Measurements from ENCODE around the gene CSF2. TPM values are rescaled to one million over a fixed set of nuclear protein-coding genes. Genes with fewer than 3 reads are reported as not detected.

CSF2 gene
- polyA plus RNA-seq, 1 donor: not detected

DNA sequence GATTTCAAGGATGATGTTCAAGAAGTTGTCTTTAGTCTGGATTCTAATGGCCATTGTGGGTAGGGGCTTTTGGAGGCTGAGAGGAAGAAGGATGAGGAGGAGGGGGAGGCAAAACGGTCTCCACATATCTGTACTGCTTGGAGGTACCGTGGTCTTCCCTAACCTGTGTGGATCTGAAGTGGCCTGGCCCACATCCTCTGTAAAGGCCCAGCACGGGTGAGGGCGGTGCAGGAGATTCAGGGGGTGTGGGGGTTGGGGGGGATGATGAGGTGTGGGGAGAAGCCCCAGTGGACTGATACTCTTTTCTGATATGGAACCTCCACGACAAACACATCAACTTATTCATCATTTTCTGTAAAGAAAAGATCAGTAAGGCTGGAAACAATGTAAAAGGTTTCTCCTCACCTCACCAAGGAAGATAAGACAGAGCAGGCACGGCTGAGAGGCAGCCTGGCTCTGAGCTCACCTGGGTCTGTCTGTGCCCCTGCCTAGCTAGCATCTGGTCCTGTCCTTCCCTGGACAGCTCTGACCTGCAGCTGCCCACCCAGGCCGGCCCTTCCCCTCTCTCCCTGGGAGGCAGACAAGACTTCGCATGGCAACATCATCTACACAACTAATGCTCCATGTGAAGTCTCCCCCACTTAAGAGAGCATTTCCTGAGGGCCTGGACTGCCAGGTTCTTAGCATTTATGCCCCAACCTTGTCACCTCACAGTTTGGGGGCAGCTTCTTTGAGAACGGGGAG lies 18.7 kb upstream of the CSF2 start:
- no peak for DNase-seq (ENCODE audit: low read depth)

DNA sequence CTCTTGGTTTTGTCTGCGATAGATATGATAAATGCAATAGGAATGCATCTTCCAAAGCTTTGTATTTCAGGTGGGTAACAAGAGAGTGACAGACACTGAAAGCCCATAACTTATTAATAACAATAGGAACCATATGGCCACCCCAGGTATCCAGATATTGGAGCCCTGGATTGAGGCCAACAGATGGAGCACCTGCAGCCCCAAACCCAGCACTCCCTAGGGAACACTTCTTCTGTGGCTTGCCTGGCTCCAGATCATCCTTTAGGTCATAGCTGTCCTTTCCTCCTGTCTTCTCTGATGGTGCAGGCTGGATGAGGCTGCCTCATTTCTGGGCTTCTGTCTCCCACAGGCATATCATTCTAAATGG lies 18.2 kb upstream of the CSF2 start:
- no peak for DNase-seq (ENCODE audit: low read depth)

DNA sequence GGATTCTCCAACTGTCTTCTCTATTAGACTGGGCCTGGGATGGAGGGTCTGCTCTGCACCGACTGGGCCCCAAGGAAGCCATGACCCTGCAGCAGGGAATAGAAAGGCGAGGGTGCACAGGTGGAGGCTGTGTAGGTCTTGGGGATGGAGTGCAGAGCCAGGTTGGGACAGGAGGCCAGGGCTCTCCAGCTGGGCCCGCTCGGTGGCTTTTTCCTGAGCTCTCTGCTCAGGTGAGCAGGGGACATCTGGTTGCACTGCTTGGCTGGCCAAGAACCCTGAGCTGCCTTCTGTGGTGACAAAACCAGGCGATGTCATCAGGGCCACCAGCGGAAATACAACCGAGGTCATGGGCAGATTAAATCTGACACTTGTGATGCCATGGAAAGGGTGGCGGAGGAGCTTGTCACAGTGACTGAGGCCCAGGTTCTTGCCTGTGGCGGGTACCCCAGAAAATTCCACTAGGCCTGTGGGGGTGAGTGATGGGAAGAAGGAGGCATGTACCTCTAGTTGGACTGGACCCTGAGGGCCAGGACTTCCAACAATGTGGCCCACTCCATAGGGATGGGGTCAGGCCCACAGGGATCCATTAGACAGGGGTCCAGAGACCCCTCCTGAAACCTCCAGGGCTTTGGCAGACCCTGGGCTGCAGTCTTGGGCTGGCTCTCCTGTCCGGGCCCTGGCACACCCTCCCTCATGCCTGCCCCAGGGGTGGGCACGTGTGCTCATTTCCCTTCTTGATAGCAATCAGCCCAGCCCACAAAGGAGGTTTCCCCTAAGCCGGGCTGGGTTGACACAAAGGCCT lies 17.6 kb upstream of the CSF2 start:
- DNase-seq (ENCODE audit: low read depth): no peak

DNA sequence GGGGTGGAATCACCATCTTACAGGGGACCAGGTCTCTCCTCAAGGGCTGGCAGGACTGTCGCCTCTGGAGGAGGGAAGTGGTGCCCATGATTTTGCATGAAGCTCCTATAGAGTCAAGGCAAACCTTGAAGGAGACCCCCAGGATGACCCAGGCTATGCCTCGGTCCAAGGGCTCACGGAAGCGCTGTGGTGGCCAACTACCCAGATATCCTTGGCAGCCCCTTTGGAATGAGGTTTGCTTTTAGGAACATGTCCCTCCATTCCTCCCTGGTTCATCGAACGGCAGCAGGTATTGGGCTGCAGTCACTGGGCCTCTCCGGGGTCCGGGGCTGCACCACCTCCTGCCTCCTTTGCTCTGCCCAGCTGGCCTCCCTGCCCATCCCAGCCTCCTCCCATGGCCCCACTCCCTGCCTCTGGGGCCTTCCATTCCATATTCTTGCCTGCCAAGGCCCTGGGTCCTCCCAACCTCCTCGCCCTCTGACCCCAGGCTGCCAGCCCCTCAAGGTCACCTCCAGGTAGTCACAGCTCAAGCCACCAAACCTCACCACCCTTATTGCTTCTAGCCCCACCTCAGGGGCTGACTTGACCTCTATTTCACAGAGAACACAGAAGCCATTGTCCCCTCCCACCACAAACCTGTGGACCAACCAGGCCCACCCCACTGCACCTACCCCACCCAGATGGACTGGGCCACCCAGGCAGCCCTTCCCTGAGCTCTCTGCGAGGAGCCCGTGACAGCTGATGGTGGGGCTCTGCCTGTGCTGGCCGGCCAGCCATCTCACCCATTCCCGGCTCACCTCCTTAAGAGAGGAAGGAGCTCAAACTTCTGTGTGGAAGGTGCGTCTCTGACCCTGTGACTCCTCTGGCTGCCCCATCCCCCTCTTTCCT lies 16.7 kb upstream of the CSF2 start:
- no peak for DNase-seq (ENCODE audit: low read depth)

DNA sequence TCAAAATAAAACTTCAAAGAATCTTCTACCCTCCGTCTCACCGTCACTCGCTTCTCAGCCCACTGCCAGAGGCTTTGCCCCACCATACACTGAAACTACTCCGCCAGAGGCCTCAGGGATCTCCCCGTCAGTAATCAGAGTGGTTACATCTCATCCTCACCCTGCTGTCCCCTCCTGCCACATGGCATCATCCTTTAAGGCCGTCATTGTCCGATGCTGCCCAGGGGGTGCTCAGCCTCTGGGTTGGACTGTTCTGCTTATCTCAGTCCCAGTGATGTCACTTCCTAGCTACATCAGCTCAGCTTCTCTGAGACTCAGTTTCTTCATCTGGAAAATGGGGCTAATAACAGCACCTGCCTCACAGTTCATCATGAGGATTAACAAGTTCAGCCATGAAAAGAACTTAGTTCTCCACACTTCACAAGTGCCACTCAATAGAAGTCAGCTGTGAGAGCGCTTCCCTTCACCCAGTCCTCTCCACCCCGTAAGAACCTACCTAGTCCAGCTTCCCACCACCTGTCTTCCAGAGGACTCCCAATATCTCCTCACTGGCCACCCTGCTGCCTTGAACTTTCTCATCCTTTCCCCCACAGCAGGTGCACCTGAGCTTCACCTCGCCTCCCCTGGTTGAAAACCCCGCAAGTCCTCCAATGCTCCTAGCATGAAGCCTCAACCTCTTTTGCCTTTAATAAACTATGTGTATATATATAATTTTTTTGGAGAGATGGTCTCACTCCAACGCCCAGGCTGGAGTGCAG lies 15.9 kb upstream of the CSF2 start:
- DNase-seq (ENCODE audit: low read depth): no peak

DNA sequence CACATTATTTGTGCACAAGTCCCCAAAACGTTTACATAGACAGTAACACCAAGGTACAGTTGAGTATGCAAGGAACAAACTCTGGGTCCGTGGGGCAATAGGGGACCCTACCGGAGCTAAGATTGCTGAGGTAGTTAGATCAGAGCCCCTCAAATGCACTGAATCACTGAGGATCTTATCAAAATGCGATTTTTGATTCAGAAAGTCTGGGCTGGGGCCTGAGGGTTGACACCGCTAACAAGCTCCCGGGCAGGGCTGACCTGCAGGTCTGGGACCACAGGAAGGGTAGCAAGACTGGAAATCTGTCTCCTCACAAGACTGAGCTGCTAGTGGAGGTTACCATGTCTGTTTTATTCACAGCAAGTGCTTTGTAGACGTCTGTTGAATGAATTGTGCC lies 14.9 kb upstream of the CSF2 start:
- no peak for DNase-seq (ENCODE audit: low read depth)

DNA sequence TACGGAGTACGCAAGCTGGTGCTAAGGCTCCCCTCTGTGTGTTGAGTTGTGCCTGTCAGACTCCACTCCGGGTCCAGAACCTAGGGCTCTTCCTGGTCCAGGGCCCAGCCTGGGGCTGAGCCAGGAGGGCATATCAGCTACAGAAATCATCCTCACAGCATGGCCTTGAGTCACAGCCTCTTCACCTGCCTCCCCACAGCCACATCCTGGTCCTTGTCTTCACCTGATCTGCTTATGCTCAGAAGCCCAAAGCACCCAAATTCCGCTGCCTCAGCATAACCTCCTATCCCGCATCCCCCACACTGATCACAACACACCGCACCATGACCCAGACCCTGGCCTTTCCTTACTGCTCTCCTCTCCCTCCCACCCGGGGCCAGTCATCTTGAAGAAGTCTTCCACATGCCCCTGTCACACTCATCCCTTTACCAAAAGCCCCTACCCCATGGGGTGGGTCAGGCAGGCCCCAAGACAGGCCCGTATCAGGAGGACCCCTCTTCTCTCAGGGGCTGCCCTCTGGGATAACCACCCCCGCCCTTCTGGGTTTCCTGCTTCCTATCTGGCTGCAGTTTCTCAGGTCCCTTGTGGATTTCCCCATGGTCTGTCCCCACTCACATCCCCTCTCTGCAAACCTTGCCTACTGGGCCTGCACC lies 14.4 kb upstream of the CSF2 start:
- DNase-seq (ENCODE audit: low read depth): no peak

DNA sequence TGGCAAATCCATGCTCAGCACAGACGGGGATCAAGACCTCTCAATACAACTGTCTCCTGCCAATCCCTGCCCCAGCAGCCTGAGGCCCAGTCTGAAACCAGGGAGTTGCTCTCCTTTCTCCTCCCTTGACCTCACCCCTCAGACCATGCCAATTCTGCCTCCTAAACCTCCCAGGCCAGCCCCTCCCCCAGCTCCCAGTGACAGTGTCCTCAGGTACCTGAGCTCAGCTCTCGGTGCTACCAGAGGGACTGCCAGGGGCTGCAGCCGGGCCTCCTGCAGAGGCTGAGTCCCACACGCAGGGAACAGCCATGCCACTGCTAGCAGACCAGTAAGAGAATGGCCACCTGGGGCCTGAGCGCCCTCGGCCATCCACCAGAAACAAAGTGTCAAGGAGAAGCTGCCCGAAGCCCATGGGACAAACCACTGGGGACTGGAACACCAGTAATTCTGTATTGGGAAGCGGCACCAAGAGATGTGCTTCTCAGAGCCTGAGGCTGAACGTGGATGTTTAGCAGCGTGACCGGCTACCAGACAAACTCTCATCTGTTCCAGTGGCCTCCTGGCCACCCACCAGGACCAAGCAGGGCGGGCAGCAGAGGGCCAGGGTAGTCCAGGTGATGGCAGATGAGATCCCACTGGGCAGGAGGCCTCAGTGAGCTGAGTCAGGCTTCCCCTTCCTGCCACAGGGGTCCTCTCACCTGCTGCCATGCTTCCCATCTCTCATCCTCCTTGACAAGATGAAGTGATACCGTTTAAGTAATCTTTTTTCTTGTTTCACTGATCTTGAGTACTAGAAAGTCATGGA lies 13.7 kb upstream of the CSF2 start:
- DNase-seq (ENCODE audit: low read depth): no peak

DNA sequence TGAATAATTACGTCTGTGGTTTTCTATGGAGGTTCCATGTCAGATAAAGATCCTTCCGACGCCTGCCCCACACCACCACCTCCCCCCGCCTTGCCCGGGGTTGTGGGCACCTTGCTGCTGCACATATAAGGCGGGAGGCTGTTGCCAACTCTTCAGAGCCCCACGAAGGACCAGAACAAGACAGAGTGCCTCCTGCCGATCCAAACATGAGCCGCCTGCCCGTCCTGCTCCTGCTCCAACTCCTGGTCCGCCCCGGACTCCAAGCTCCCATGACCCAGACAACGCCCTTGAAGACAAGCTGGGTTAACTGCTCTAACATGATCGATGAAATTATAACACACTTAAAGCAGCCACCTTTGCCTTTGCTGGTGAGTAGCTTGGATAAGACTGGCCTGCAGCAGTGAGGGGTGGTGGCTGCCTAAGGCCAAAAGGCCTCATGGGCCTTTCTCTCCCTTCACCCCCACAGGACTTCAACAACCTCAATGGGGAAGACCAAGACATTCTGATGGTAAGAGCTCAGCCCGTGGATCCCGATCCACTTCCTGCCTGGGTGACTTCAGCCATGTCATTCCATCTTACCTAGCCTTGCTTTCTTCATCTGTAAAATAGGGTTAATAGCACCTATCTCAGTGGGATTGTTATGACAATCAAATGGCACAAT lies 13.0 kb upstream of the CSF2 start, which contains the start of gene IL3:
IL3 (plus strand) TSS at position 155 of the 661 bp plus-strand sequence; CDS start at position 207, 52 bp downstream.
- no peak for DNase-seq (ENCODE audit: low read depth)

DNA sequence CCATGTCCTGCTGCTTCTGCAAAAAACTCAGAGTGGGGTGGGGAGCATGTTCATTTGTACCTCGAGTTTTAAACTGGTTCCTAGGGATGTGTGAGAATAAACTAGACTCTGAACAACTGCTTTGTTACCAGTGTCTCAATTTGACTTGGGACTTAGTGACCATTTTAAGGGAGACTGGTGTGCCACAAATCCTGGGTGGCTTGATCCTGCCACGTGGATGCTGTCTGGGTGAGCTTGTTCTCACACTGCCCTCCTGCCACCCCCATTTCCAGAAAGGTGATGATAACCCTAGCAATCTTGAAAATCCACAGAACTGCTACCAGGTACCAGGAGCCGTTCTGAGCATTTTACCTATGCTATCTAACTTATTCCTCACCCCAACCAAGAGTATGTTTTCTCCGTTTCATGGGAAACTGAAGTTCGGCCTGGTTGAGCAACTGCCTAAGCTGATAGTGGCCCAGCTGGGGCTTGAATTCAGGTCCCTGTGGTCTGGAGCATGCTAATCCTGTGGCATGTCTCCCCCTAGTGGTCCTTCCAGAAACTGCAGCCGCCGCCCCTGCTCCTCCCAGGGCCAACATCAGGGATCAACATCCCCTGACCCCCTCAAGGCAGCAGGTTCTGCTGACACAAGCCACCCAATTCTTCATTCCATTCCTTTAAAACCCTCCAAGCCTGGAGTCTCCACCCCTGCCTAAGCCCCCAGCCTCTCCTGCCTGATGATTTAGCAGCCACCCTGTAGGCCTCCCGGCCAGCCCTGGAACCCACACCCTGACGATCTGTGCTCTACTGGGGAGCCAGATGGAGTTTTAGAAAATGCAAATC lies 10.3 kb upstream of the CSF2 start:
- DNase-seq (ENCODE audit: low read depth): no peak

DNA sequence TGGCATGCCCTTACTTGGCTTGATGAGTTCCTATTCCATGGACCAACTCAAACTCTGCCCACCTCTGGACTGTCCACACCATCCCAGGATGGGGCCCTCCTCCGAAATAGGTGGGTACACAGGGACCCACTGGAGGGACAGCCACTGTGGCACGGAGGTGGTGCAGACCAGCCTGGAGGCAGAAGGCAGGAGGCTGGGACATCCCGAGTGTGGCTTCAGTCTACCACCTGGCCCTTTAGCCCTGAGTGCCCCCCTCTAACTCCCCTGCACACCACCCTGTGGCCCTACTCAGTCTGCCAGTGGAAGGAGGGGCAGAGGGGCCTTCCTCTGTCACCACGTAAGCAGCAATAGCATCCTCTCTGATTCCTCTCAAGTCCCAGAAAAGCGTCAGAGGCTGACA lies 9.4 kb upstream of the CSF2 start:
- DNase-seq (ENCODE audit: low read depth): no peak

DNA sequence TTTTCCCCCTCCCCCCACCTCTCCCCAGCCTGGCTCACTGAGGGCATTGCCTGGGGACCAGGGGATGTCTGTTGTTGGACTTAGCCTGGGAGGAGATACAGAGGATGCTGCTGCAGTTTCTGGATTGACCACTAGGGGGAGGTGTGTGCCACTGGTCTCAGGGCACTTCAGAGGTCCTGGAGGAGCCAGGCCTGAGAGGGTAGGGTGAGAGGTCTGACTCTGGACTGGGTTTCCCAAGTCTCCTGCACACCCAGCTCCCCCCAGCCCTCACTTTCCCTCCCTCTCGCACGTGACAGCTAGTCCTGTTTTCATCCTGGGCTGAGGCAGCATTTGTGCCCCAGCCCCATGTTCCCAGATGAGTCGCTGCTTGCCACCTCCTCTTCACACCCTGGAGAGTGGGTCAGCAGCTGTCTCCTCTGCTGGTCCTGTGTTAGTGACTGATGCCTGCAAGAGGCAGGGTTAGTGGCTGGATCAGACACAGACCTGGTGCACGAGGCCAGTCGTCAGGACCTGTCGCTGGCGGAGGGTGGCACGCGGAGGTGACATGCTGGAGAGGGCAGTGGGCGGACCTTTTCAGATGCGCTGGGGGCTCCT lies 8.8 kb upstream of the CSF2 start:
- peak; percentile 13 for DNase-seq (ENCODE audit: low read depth)

DNA sequence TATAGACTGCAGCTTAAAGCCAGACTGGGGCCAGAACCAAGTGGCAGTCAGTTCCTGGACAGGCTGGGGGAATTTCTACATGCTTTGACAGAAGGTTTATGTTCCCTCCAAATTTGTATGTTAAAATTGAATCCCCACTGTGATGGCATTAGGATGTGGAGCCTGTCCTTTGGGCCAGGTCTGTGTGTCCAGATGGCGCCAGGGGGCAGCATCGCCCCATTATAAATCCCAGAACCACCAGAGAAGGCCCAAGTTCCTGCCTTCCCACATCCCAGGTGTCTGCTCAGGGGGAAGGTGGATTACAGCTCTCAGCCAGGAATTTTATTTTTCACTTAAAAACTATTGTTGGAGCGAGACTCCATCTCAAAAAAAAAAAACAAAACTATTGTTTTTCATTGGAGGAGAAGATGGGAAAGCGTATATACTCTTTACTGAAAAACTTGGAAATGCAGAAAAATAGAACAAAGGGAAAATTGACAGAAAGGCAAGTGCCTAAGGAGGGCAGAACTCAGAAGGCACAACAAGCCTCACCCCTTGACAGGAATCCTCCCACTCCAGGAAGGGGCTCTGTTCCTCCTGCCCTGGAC lies 8.1 kb upstream of the CSF2 start:
- no peak for DNase-seq (ENCODE audit: low read depth)

DNA sequence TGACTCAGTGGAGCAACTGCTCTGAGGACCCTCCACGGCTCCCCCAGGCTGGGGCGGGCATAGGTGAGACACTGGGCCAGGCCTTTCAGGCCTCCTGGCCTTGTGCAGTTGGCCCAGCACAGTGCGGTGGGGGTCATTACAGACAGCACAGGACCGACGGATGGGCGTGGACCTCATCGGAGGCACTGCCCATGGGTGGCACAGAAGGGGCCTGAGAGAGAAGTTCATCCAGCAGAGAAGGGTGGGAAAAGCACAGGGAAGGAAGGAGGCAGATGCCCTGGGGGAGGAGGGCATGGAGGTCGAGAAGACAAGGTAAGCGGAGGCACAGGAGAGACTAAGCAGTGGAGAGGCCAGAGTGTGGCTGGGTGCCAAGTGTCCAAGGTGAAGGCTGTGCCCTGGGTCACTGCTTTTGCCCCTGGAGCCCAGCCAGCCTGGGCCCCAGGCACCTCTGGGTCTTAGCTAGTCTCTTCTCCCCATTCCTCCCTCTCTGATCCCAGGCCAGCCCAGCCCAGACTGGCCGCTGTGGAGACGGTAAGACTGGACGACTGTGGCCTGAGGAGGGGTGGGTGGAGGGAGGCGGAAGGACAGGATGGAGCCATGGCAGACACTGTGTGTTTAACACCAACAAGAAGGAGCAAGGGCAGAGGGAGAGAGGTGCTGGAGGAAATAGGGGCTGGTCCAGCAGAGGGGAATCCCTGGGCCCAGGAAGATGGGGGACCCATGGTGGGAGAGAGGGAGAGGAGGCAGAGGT lies 7.5 kb upstream of the CSF2 start:
- DNase-seq (ENCODE audit: low read depth): no peak

DNA sequence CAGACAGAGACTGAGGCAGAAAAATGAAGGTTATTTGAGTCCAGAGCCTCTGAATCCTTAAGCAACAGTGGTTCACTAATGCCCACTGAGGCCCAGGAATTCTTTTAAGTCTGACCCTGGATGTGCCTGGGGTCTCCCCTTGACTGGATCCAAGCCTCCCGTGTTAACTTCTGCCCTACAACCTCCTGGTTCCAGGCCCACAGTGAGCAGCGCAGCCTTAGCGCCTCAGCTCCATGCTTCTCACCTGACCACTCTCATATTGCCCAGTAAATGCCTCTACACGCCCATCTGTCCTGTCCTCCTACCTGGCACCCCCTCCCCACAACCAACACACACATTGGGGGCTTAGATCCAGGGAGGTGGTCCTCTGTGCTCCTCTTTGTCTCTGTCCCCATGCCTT lies 6.7 kb upstream of the CSF2 start:
- DNase-seq (ENCODE audit: low read depth): no peak

DNA sequence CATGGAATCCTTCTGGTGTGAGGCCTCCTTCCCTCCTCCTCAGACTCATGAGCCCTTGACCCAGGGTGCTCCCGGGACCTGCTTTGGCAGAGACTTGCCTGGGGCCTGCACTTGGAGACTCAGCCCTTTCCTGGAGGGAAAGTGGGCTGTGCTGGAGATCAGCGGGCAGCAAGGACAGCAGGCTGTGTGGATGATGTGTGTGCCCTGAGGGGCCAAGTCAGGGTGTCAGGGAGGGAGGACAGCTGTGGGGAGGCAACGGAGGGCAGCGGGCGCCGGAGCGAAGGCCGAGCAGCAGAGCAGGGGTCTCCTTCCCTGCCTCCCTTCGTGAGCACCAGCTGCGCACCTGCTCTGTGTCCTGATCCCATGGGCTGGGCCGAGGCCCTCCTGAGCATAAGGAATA lies 6.1 kb upstream of the CSF2 start:
- DNase-seq (ENCODE audit: low read depth): no peak
